Measurements from ENCODE around the gene TMEM242. TPM values are rescaled to one million over a fixed set of nuclear protein-coding genes. Genes with fewer than 3 reads are reported as not detected.
A peak's percentile ranks its signal among the peaks of the same experiment; 100 is the strongest.
"Not testable (repeated sequence)": the region's sequence is repeated elsewhere in the genome, so short reads cannot be mapped to it uniquely, and the experiment has no call there.

The TMEM242 gene
- total and polyA plus RNA-seq, 2 experiments from 2014 or later = 6.4 to 14.5 TPM

DNA sequence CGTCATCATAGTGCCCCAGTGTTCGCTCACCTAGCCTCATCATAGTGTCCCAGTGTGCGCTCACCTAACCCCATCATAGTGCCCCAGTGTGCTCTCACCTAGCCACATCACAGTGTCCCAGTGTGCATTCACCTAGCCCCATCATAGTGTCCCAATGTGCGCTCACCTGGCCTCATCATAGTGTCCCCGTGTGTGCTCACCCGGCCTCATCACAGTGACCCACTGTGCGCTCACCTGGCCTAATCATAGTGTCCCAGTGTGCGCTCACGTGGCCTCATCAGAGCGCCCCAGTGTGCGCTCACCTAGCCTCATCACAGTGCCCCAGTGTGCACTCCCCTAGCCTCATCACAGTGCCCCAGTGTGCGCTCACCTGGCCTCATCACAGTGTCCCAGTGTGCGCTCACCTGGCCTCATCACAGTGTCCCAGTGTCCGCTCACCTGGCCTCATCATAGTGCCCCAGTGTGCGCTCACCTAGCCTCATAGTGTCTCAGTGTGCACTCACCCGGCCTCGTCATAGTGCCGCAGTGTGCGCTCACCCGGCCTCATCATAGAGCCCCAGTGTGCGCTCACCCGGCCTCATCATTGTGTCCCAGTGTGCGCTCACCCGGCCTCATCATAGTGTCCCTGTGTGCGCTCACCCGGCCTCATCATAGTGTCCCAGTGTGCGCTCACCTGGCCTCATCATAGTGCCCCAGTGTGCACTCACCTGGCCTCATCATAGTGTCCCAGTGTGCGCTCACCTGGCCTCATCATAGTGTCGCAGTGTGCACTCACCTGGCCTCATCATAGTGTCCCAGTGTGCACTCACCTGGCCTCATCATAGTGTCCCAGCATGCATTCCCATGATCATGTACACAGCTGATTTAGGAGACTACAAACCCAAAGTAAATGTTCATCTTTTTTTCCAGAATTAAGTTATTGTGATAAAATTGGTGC, 9.5 kb downstream of the TMEM242 start:
- H3F3A ChIP-seq (ENCODE audit: insufficient read depth) = peaks cover 36% of the 10 kb centered on the region
- no peak overlapping the region for H3K4me2 ChIP-seq (ENCODE audit: unreplicated experiment)
- H3K9ac ChIP-seq = no peak overlapping the region
- in situ Hi-C loops (cut with MboI) = no loop called here
- 73 to 77% methylated on average over 29 of the region's 29 CpGs for WGBS, 2 experiments (ENCODE audit: low coverage in 1 of 2, low lambda C conversion rate in 2 of 2, missing lambda C conversion rate in 2 of 2)
- H3K27ac ChIP-seq = no peak overlapping the region
- peaks cover 5% of the 10 kb centered on the region; the same call in 1 of the 2 replicates for H3K36me3 ChIP-seq (ENCODE audit: low read depth)
- TF ChIP-seq EZH2 (IDR thresholded peaks at IDR 0.05; ENCODE audit: insufficient read depth, poor library complexity, severe bottlenecking) (no peak), EZH2phosphoT487 (IDR thresholded peaks at IDR 0.05; ENCODE audit: insufficient read depth, low read depth) (no peak)
- no peaks in the 10 kb centered on the region for H3K79me2 ChIP-seq (ENCODE audit: insufficient read depth)
- H3K4me1 ChIP-seq (ENCODE audit: insufficient read depth) = peaks cover 21% of the 10 kb centered on the region
- no peaks in the 10 kb centered on the region for H3K9me3 ChIP-seq (ENCODE audit: low read depth)
- DNase-seq = no peak
- H3K9me2 ChIP-seq (ENCODE audit: insufficient read depth) = no peaks in the 10 kb centered on the region
- H2AFZ ChIP-seq = no peak overlapping the region
- H3K27me3 ChIP-seq (replicated peaks; ENCODE audit: insufficient read depth) = no peaks in the 10 kb centered on the region
- H4K20me1 ChIP-seq (ENCODE audit: insufficient read depth) = no peaks in the 10 kb centered on the region
- H3K4me3 ChIP-seq = no peak overlapping the region

DNA sequence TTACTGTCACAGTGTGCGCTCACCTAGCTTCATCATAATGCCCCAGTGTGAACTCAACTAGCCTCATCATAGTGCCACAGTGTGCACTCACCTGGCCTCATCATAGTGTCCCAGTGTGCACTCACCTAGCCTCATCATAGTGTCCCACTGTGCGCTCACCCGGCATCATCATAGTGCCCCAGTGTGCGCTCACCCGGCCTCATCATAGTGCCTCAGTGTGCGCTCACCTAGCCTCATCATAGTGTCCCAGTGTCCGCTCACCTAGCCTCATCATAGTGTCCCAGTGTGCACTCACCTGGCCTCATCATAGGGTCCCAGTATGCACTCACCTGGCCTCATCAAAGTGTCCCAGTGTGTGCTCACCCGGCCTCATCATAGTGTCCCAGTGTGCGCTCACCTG, 10.6 kb downstream of the TMEM242 start:
- no peak overlapping the region for H3K9ac ChIP-seq
- 62 to 63% methylated on average over 9 of the region's 9 CpGs for WGBS, 2 experiments (ENCODE audit: low coverage in 1 of 2, low lambda C conversion rate in 2 of 2, missing lambda C conversion rate in 2 of 2)
- H3K9me2 ChIP-seq (ENCODE audit: insufficient read depth) = no peaks in the 10 kb centered on the region
- in situ Hi-C loops (cut with MboI) = no loop called here
- H3K79me2 ChIP-seq (ENCODE audit: insufficient read depth) = no peaks in the 10 kb centered on the region
- no peak overlapping the region for H3K4me3 ChIP-seq
- no peak overlapping the region for H3K4me2 ChIP-seq (ENCODE audit: unreplicated experiment)
- H4K20me1 ChIP-seq (ENCODE audit: insufficient read depth) = no peaks in the 10 kb centered on the region
- no peak overlapping the region for H3K27ac ChIP-seq
- peaks cover 5% of the 10 kb centered on the region; the same call in 1 of the 2 replicates for H3K36me3 ChIP-seq (ENCODE audit: low read depth)
- H3K9me3 ChIP-seq (ENCODE audit: low read depth) = no peaks in the 10 kb centered on the region
- H2AFZ ChIP-seq = no peak overlapping the region
- peaks cover 21% of the 10 kb centered on the region for H3K4me1 ChIP-seq (ENCODE audit: insufficient read depth)
- DNase-seq = peak; percentile 9
- peaks cover 29% of the 10 kb centered on the region for H3F3A ChIP-seq (ENCODE audit: insufficient read depth)
- TF ChIP-seq EZH2phosphoT487 (IDR thresholded peaks at IDR 0.05; ENCODE audit: insufficient read depth, low read depth) (no peak), EZH2 (IDR thresholded peaks at IDR 0.05; ENCODE audit: insufficient read depth, poor library complexity, severe bottlenecking) (no peak)
- no peaks in the 10 kb centered on the region for H3K27me3 ChIP-seq (replicated peaks; ENCODE audit: insufficient read depth)

DNA sequence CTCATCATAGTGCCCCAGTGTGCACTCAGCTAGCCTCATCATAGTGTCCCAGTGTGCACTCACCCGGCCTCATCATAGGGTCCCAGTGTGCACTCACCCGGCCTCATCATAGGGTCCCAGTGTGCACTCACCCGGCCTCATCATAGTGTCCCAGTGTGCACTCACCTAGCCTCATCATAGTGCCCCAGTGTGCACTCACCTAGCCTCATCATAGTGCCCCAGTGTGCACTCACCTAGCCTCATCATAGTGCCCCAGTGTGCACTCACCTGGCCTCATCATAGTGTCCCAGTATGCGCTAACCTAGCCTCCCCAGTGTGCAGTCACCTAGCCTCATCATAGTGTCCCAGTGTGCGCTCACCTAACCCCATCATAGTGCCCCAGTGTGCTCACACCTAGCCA, 12.6 kb downstream of the TMEM242 start:
- H3K36me3 ChIP-seq (ENCODE audit: low read depth); H3K79me2 ChIP-seq (ENCODE audit: insufficient read depth); DNase-seq; H3K4me1 ChIP-seq (ENCODE audit: insufficient read depth); H3K27me3 ChIP-seq (replicated peaks; ENCODE audit: insufficient read depth); H3F3A ChIP-seq (ENCODE audit: insufficient read depth); H2AFZ ChIP-seq; H3K4me3 ChIP-seq; H3K27ac ChIP-seq; H3K9me2 ChIP-seq (ENCODE audit: insufficient read depth); H3K4me2 ChIP-seq (ENCODE audit: unreplicated experiment); H3K9me3 ChIP-seq (ENCODE audit: low read depth); H4K20me1 ChIP-seq (ENCODE audit: insufficient read depth); H3K9ac ChIP-seq; in situ Hi-C loops (cut with MboI): not testable (repeated sequence)
- WGBS, 2 experiments (ENCODE audit: low coverage in 1 of 2, low lambda C conversion rate in 2 of 2, missing lambda C conversion rate in 2 of 2) = 65 to 70% methylated on average over 4 to 5 of the region's 5 CpGs

DNA sequence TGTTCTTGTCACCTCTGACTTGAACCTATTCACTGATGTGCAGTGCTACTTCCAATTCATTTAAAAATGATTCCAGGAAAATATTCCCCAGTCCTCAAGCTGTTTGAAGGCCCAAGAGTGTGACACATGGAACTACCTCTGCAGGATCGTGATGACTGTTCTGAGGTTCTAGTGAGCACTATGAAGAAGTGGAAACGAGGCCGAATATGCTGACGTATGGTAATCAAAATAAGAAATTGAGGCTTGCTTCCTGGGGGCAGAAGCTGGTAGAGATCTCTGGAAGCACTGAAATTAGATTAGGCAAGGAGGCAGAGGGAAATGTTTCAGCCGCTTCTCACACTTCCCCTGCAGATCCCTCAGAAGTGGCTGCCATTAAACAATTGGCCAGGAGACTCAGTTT, 15.7 kb downstream of the TMEM242 start:
- H3K4me2 ChIP-seq (ENCODE audit: unreplicated experiment) = no peak overlapping the region
- no peaks in the 10 kb centered on the region for H3K9me3 ChIP-seq (ENCODE audit: low read depth)
- H3K27me3 ChIP-seq (replicated peaks; ENCODE audit: insufficient read depth) = no peaks in the 10 kb centered on the region
- no peak for TF ChIP-seq EZH2 (IDR thresholded peaks at IDR 0.05; ENCODE audit: insufficient read depth, poor library complexity, severe bottlenecking)
- TF ChIP-seq EZH2phosphoT487 (IDR thresholded peaks at IDR 0.05; ENCODE audit: insufficient read depth, low read depth) = no peak
- H4K20me1 ChIP-seq (ENCODE audit: insufficient read depth) = no peaks in the 10 kb centered on the region; the same call in 1 of the 2 replicates
- H3K9me2 ChIP-seq (ENCODE audit: insufficient read depth) = no peaks in the 10 kb centered on the region
- no peak for DNase-seq
- H3F3A ChIP-seq (ENCODE audit: insufficient read depth) = 0 out of 2 replicates have a peak, but pooled peaks cover 5% of the 10 kb centered on the region
- H3K79me2 ChIP-seq (ENCODE audit: insufficient read depth) = no peaks in the 10 kb centered on the region
- WGBS, 2 experiments (ENCODE audit: low coverage in 1 of 2, low lambda C conversion rate in 2 of 2, missing lambda C conversion rate in 2 of 2) = 93 to 95% methylated on average over 5 of the region's 5 CpGs
- in situ Hi-C loops (cut with MboI) = no loop called here
- no peaks in the 10 kb centered on the region for H3K36me3 ChIP-seq (ENCODE audit: low read depth)
- H3K4me1 ChIP-seq (ENCODE audit: insufficient read depth) = no peaks in the 10 kb centered on the region; the same call in none of the 2 replicates
- H2AFZ ChIP-seq = no peak overlapping the region
- no peak overlapping the region for H3K9ac ChIP-seq
- no peak overlapping the region for H3K4me3 ChIP-seq
- H3K27ac ChIP-seq = no peak overlapping the region
